IMR-90 (cell line): ENCODE measurements around the gene SYNE1. TPM values are rescaled to one million over a fixed set of nuclear protein-coding genes. Genes with fewer than 3 reads are reported as not detected.

Experiments used
- ATAC-seq: fragments of 200-7000 bp; cut with Tn5 transposase; 2 replicates; pipeline ENCODE4 v1.9.1; 2020; ENCODE audit warnings: low read depth, mild to moderate bottlenecking, moderate library complexity
- BruUV-seq: library from RNA; stranded (reverse); fragments of 400-500 nt; replicated peaks from 2 replicates; lab custom pipeline; 2021; lab: Mats Ljungman, UMichigan
- CTCF ChIA-PET: fragments of 300-600 bp; formaldehyde crosslinking; extraction: SDS; loops from one replicate; lab custom pipeline; 2021; ENCODE audit warnings: antibody characterized with exemption; lab: Yijun Ruan, JAX
- POLR2A ChIA-PET: fragments of 300-600 bp; sonication (Branson Sonifier 250); formaldehyde crosslinking; loops from one replicate; lab custom pipeline; 2022; ENCODE audit warnings: antibody characterized with exemption; ENCODE audit not compliant: unreplicated experiment; lab: Charles Lee
- DNase-seq: peaks from one replicate; pipeline ENCODE4 v3.0.0; 2013
- H2AFZ ChIP-seq: replicated peaks from 2 replicates; pipeline ENCODE3; 2013; ENCODE audit warnings: low read length, mild to moderate bottlenecking; ENCODE audit not compliant: poor library complexity
- H2AK5ac ChIP-seq: 2 replicates; pipeline ENCODE4 v1.6.1; 2013; ENCODE audit warnings: low read depth, low read length, inconsistent platforms
- H2AK9ac ChIP-seq: replicated peaks from 2 replicates; pipeline ENCODE3; 2013; ENCODE audit warnings: mild to moderate bottlenecking, low read depth, low read length, moderate library complexity; ENCODE audit not compliant: poor library complexity
- H2BK120ac ChIP-seq: 2 replicates; pipeline ENCODE4 v1.6.1; 2013; ENCODE audit warnings: low read depth, low read length, inconsistent platforms
- H2BK15ac ChIP-seq: 3 replicates; pipeline ENCODE4 v1.6.1; 2013; ENCODE audit warnings: low read depth, low read length, inconsistent platforms
- H2BK20ac ChIP-seq: 2 replicates; pipeline ENCODE4 v1.6.1; 2013; ENCODE audit warnings: low read depth, mild to moderate bottlenecking, inconsistent platforms, low read length, moderate library complexity
- H2BK5ac ChIP-seq: 2 replicates; pipeline ENCODE4 v1.6.1; 2013; ENCODE audit warnings: mild to moderate bottlenecking, low read depth, low read length, inconsistent platforms; ENCODE audit not compliant: poor library complexity, severe bottlenecking
- H3K14ac ChIP-seq: replicated peaks from 2 replicates; pipeline ENCODE4 v1.6.1; 2013; ENCODE audit warnings: low read depth, low read length, inconsistent platforms
- H3K18ac ChIP-seq: 2 replicates; pipeline ENCODE4 v1.6.1; 2013; ENCODE audit warnings: low read depth, low read length, control low read depth
- H3K23ac ChIP-seq: 2 replicates; pipeline ENCODE4 v1.6.1; 2013; ENCODE audit warnings: low read depth, low read length, inconsistent platforms
- H3K27ac ChIP-seq: 2 replicates; pipeline ENCODE4 v1.5.1; 2013; ENCODE audit warnings: mild to moderate bottlenecking, control low read depth, low read length; ENCODE audit not compliant: insufficient read depth
- H3K27me3 ChIP-seq: 2 replicates; pipeline ENCODE4 v1.6.1; 2013; ENCODE audit warnings: low read length; ENCODE audit not compliant: control insufficient read depth, insufficient read depth
- H3K36me3 ChIP-seq: 2 replicates; pipeline ENCODE4 v1.6.1; 2013; ENCODE audit warnings: low read length, mixed read lengths; ENCODE audit not compliant: control insufficient read depth, insufficient read depth
- H3K4ac ChIP-seq: 2 replicates; pipeline ENCODE4 v1.6.1; 2013; ENCODE audit warnings: low read depth, low read length, inconsistent platforms
- H3K4me1 ChIP-seq: 2 replicates; pipeline ENCODE4 v1.6.1; 2013; ENCODE audit warnings: low read length, mixed read lengths; ENCODE audit not compliant: control insufficient read depth, insufficient read depth
- H3K4me2 ChIP-seq: 2 replicates; pipeline ENCODE4 v1.6.1; 2013; ENCODE audit warnings: low read depth, mild to moderate bottlenecking, control low read depth, low read length, moderate library complexity
- H3K4me3 ChIP-seq: 2 replicates; pipeline ENCODE4 v1.5.1; 2013; ENCODE audit warnings: low read depth, mild to moderate bottlenecking, control low read depth, low read length, moderate library complexity; ENCODE audit not compliant: insufficient read depth
- H3K56ac ChIP-seq: 2 replicates; pipeline ENCODE4 v1.6.1; 2013; ENCODE audit warnings: low read length, inconsistent platforms; ENCODE audit not compliant: insufficient read depth; ENCODE audit errors: extremely low read depth
- H3K79me1 ChIP-seq, 2 experiments: 2 replicates each; pipeline ENCODE4 v1.6.1; 2013; ENCODE audit warnings: low read length in 2 of 2, inconsistent platforms in 1 of 2, low read depth in 1 of 2
- H3K9ac ChIP-seq: 2 replicates; pipeline ENCODE4 v1.6.1; 2013; ENCODE audit warnings: low read depth, low read length, control low read depth
- H3K9me1 ChIP-seq: 2 replicates; pipeline ENCODE4 v1.6.1; 2013; ENCODE audit warnings: low read length, inconsistent platforms; ENCODE audit not compliant: insufficient read depth
- H3K9me3 ChIP-seq: 2 replicates; pipeline ENCODE4 v1.6.1; 2013; ENCODE audit warnings: low read length; ENCODE audit not compliant: control insufficient read depth, insufficient read depth
- H4K20me1 ChIP-seq: 2 replicates; pipeline ENCODE4 v1.6.1; 2013; ENCODE audit warnings: low read length, inconsistent platforms; ENCODE audit not compliant: insufficient read depth
- H4K5ac ChIP-seq: 2 replicates; pipeline ENCODE4 v1.6.1; 2013; ENCODE audit warnings: mild to moderate bottlenecking, low read depth, low read length, control low read depth
- H4K8ac ChIP-seq, 2 experiments: 2 replicates each; pipeline ENCODE4 v1.6.1; 2013; ENCODE audit warnings: low read depth in 2 of 2, low read length in 2 of 2, control low read depth in 1 of 2, inconsistent platforms in 1 of 2
- H4K91ac ChIP-seq: 2 replicates; pipeline ENCODE4 v1.6.1; 2013; ENCODE audit warnings: low read depth, low read length, inconsistent platforms; ENCODE audit not compliant: insufficient read depth
- BHLHE40 ChIP-seq: fragments of 150-350 bp; IDR thresholded peaks from 2 replicates; pipeline ENCODE4 v1.6.1; 2016; ENCODE audit warnings: mild to moderate bottlenecking, low read depth, low read length
- MAZ ChIP-seq: IDR thresholded peaks from 2 replicates; pipeline ENCODE4 v1.6.1; 2012; ENCODE audit warnings: low read depth, mild to moderate bottlenecking, low read length, improper control_type of control experiment, moderate library complexity, borderline replicate concordance
- RAD21 ChIP-seq: IDR thresholded peaks from 2 replicates; pipeline ENCODE4 v1.6.1; 2012; ENCODE audit warnings: low read length, improper control_type of control experiment
- RFX5 ChIP-seq: IDR thresholded peaks from 2 replicates; pipeline ENCODE4 v1.8.0; 2012; ENCODE audit warnings: low read depth, mild to moderate bottlenecking, low read length, moderate library complexity
- dilution Hi-C: fragments of 300-500 bp; cut with HindIII; formaldehyde crosslinking; loops from one replicate; pipeline ENCODE4 v1.14.3; 2018; ENCODE audit warnings: low sequenced_read_pairs; ENCODE audit not compliant: unreplicated experiment
- in situ Hi-C: fragments of 300-500 bp; cut with MboI; formaldehyde crosslinking; loops from 3 replicates; pipeline ENCODE4 v1.14.3; 2019; ENCODE audit warnings: low sequenced_read_pairs, inconsistent platforms, mixed read lengths
- intact Hi-C: fragments of 100-400 bp; cut with micrococcal nuclease; formaldehyde crosslinking; loops from 2 replicates; pipeline ENCODE4 v1.10.0; 2022
- polyA plus RNA-seq, 3 experiments: library from polyadenylated mRNA; depleted of rRNA; stranded (reverse); fragments of >200 nt; gene quantifications; 2 replicates each; pipeline ENCODE4 v1.2.3, GENCODE V29; 2012; ENCODE audit warnings: low replicate concordance in 1 of 3
- total RNA-seq: library from RNA; depleted of rRNA; stranded (reverse); fragments of >200 nt; gene quantifications from 2 replicates; pipeline ENCODE4 v1.2.3, GENCODE V29; 2012
- TF ChIP-seq, protein P1 (sequence below): conservative IDR thresholded peaks from 2 replicates; pipeline ENCODE4 v1.5.1; 2012; ENCODE audit warnings: mild to moderate bottlenecking, low read depth, low read length, improper control_type of control experiment

Gene SYNE1
- total and polyA plus RNA-seq, 2 of the 4 experiments (the other 2 are of a cell fraction): 34.1 to 159 TPM

DNA sequence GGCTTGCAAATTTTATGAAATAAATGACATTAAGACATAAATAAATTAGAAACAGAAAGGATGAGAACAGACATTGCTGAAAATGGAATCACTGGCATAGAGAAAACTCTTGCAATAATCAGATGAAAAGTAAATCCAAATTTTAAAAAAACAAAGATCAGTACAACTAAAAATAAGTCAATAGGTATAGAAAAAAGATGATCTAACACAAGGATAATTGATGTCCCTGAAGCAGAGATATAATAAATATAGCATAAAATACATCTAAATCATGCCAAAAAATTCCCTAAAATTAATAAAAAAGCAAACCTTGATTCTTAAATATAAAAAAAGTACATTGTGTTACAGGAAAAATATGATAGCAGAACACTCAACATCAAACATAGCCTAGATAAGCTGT, 379.6 kb downstream of the SYNE1 start:
- ATAC-seq (no peak), DNase-seq (no peak)
- no peak overlapping the region for H3K14ac ChIP-seq
- BruUV-seq: no TSS peak
- no peaks in the 10 kb centered on the region for H4K20me1 ChIP-seq
- no peak overlapping the region for H3K9ac ChIP-seq
- H2BK15ac ChIP-seq: no peak overlapping the region
- no peaks in the 10 kb centered on the region for H3K9me3 ChIP-seq
- no peak for TF ChIP-seq MAZ
- TF ChIP-seq BHLHE40: no peak
- TF ChIP-seq RFX5: no peak
- TF ChIP-seq, protein P1, sequence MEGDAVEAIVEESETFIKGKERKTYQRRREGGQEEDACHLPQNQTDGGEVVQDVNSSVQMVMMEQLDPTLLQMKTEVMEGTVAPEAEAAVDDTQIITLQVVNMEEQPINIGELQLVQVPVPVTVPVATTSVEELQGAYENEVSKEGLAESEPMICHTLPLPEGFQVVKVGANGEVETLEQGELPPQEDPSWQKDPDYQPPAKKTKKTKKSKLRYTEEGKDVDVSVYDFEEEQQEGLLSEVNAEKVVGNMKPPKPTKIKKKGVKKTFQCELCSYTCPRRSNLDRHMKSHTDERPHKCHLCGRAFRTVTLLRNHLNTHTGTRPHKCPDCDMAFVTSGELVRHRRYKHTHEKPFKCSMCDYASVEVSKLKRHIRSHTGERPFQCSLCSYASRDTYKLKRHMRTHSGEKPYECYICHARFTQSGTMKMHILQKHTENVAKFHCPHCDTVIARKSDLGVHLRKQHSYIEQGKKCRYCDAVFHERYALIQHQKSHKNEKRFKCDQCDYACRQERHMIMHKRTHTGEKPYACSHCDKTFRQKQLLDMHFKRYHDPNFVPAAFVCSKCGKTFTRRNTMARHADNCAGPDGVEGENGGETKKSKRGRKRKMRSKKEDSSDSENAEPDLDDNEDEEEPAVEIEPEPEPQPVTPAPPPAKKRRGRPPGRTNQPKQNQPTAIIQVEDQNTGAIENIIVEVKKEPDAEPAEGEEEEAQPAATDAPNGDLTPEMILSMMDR: no peak
- no peak for TF ChIP-seq RAD21
- no peak overlapping the region for H2BK5ac ChIP-seq
- H2BK120ac ChIP-seq: no peak overlapping the region
- ChIA-PET POLR2A (no interaction called here), CTCF (no interaction called here)
- H3K4ac ChIP-seq: no peak overlapping the region
- H3K18ac ChIP-seq: no peak overlapping the region
- no peaks in the 10 kb centered on the region for H3K27me3 ChIP-seq
- peaks cover 36% of the 10 kb centered on the region for H3K36me3 ChIP-seq
- H4K91ac ChIP-seq: no peak overlapping the region
- no peak overlapping the region for H3K4me3 ChIP-seq
- H3K4me1 ChIP-seq: no peaks in the 10 kb centered on the region
- intact Hi-C loops (no loop called here), in situ Hi-C loops (no loop called here), dilution Hi-C loops (no loop called here)
- no peak overlapping the region for H4K8ac ChIP-seq
- H3K27ac ChIP-seq: no peak overlapping the region
- H2BK20ac ChIP-seq: no peak overlapping the region
- no peak overlapping the region for H2AK9ac ChIP-seq
- 0 out of 2 replicates have a peak, but pooled peaks cover 5% of the 10 kb centered on the region for H3K9me1 ChIP-seq
- H2AK5ac ChIP-seq: no peak overlapping the region
- H2AFZ ChIP-seq: no peak overlapping the region
- H3K4me2 ChIP-seq: no peak overlapping the region
- no peak overlapping the region for H3K56ac ChIP-seq
- H4K5ac ChIP-seq: no peak overlapping the region
- peaks cover 0 to 3% of the 10 kb centered on the region in 2 experiments; a peak in 2 of 4 replicates for H3K79me1 ChIP-seq
- H3K23ac ChIP-seq: no peak overlapping the region
